Measurements from ENCODE around the gene AFF2.

The AFF2 gene

DNA sequence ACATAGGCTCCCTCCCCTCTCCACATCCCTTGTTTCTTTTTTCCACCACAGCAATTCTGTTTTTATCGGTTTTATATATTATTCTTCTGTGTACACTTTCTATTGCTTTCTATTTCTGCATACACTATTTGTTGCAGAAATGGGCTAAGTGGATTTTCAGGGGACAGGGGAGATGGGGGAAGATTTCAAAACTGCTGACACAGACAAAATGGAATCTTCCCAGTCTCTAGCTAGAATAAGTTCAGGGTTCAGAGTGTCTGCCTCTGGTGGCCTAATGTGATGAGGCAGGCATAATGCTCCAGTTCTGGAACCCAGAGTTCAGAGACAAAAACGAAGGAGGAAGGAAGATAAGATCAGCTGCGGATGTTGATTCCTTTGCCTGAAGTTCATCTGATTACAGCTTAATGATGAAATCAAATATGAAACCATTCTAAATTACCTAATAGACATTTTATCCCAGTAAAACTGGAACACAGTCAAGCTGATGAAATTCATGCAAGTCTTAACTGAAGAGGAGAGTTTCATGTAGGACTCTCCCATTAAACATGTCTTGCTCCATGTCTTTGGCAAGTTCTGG, 447.1 kb downstream of the AFF2 start:
- no peak for TF ChIP-seq TAF1 (IDR thresholded peaks at IDR 0.05; ENCODE audit: borderline replicate concordance, low read depth, low read length)
- TF ChIP-seq POLR2AphosphoS5 (IDR thresholded peaks at IDR 0.05; ENCODE audit: low read depth, low read length), result no peak
- TF ChIP-seq POLR2A (IDR thresholded peaks at IDR 0.05; ENCODE audit: low read depth, low read length), result no peak
- DNase-seq (ENCODE audit: insufficient read length) (no peak), FAIRE-seq (no peak)

- no peak for DNase-seq (ENCODE audit: insufficient read length)
- no peak for FAIRE-seq
- no peak for TF ChIP-seq POLR2A (IDR thresholded peaks at IDR 0.05; ENCODE audit: low read depth, low read length)
- TF ChIP-seq POLR2AphosphoS5 (IDR thresholded peaks at IDR 0.05; ENCODE audit: low read depth, low read length), result no peak
- TF ChIP-seq TAF1 (IDR thresholded peaks at IDR 0.05; ENCODE audit: borderline replicate concordance, low read depth, low read length), result no peak
Measured at GRCh38 chrX:148956352-148956751, 455.9 kb downstream of the AFF2 start.

DNA sequence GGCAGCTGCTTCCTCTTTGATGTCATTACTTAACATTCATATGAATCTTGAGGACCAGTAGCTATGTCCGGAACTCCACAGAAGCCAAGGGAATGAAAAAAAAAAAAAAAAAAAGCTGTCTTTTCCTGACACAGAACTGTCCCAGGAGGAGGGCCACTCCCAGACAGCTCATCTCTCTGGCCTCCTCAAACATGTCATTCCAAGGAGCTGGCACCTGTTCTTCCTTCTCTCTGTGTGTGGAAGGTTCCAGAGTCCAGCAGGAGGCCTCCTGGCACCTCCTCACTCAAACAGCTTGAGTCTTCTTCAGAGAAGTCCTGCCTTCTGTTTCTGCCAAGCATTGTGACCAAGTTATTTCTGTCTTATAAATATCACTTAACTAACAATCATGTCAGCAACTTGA, 458.5 kb downstream of the AFF2 start:
- DNase-seq (ENCODE audit: insufficient read length) (no peak), FAIRE-seq (no peak)
- TF ChIP-seq POLR2A (IDR thresholded peaks at IDR 0.05; ENCODE audit: low read depth, low read length), result no peak
- TF ChIP-seq POLR2AphosphoS5 (IDR thresholded peaks at IDR 0.05; ENCODE audit: low read depth, low read length), result no peak
- TF ChIP-seq TAF1 (IDR thresholded peaks at IDR 0.05; ENCODE audit: borderline replicate concordance, low read depth, low read length), result no peak

- no peak for DNase-seq (ENCODE audit: insufficient read length)
- FAIRE-seq, result no peak
- TF ChIP-seq TAF1 (IDR thresholded peaks at IDR 0.05; ENCODE audit: borderline replicate concordance, low read depth, low read length) (no peak), POLR2A (IDR thresholded peaks at IDR 0.05; ENCODE audit: low read depth, low read length) (no peak), POLR2AphosphoS5 (IDR thresholded peaks at IDR 0.05; ENCODE audit: low read depth, low read length) (no peak)
Measured at GRCh38 chrX:148960060-148960459, 459.6 kb downstream of the AFF2 start.

GRCh38 chrX:148961985-148962384, 461.6 kb downstream of the AFF2 start:
- DNase-seq (ENCODE audit: insufficient read length) (no peak), FAIRE-seq (no peak)
- TF ChIP-seq POLR2A (IDR thresholded peaks at IDR 0.05; ENCODE audit: low read depth, low read length) (no peak), POLR2AphosphoS5 (IDR thresholded peaks at IDR 0.05; ENCODE audit: low read depth, low read length) (no peak), TAF1 (IDR thresholded peaks at IDR 0.05; ENCODE audit: borderline replicate concordance, low read depth, low read length) (no peak)

DNA sequence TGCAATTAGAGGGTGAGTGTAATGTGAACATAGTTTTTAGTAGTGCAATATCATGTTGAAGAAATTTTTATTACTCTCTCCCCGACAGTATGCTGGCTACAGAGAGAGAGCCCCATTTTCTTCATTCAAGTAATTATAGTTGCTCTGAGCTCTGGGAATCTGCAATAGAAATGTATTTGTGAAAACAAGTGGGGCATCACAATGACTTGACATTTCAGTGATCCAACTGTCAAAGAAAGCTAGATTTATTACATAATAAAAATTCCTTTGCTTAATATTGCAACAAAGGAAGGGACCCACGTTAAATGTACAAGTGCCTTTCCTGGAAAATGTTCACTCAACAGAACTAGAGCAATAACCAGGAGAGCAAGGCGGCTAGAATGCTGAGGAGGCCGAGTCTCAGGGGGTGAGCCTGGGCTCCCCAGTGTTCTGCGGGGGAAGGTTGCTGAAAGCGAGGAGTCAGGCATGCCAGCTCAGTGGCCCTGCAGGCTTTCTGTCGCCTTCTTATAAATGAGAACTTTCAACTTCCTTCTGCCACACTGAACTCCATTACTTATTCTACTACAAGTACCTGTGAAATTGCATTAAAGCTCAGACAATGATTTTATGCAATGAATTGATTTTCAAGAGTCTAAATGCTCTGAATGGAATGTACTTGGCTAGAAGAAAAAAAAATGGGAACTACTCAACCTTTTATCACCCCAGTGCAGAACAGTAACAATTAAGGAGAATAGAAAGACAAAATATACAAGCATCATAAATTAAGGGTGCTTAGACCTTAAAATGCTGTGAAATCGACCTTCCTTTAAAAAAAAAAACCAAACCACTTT, 476.4 kb downstream of the AFF2 start:
- FAIRE-seq (no peak), DNase-seq (ENCODE audit: insufficient read length) (no peak)
- TF ChIP-seq POLR2A (IDR thresholded peaks at IDR 0.05; ENCODE audit: low read depth, low read length), result no peak

- FAIRE-seq (no peak), DNase-seq (ENCODE audit: insufficient read length) (no peak)
- no peak for TF ChIP-seq POLR2A (IDR thresholded peaks at IDR 0.05; ENCODE audit: low read depth, low read length)
- no peak for TF ChIP-seq POLR2AphosphoS5 (IDR thresholded peaks at IDR 0.05; ENCODE audit: low read depth, low read length)
- no peak for TF ChIP-seq TAF1 (IDR thresholded peaks at IDR 0.05; ENCODE audit: borderline replicate concordance, low read depth, low read length)
Measured at GRCh38 chrX:148979786-148980185, 479.4 kb downstream of the AFF2 start.

GRCh38 chrX:148984238-148984637, 483.8 kb downstream of the AFF2 start:
- no peak for TF ChIP-seq POLR2AphosphoS5 (IDR thresholded peaks at IDR 0.05; ENCODE audit: low read depth, low read length)
- TF ChIP-seq TAF1 (IDR thresholded peaks at IDR 0.05; ENCODE audit: borderline replicate concordance, low read depth, low read length), result no peak
- no peak for TF ChIP-seq POLR2A (IDR thresholded peaks at IDR 0.05; ENCODE audit: low read depth, low read length)
- DNase-seq (ENCODE audit: insufficient read length), result no peak
- peak; percentile 73 for FAIRE-seq

DNA sequence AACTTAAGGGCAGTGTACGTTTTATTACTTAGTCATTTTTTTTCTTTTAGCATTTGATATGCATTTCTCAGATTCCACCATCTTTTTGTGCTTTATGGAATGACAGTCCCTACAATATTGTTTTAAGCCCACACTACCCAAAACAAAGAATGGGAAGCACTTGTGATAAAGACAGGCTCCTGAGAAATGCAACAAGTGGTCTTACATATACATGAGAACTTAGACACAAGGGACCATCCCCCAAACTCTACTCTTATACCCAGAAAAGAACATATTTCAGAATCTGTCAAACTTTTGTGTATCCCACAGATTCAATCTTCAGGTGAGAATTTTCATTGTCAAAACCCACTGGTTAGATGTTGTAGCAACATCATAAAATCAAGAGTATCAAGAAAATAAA, 491.1 kb downstream of the AFF2 start:
- no peak for FAIRE-seq
- TF ChIP-seq POLR2AphosphoS5 (IDR thresholded peaks at IDR 0.05; ENCODE audit: low read depth, low read length) (no peak), TAF1 (IDR thresholded peaks at IDR 0.05; ENCODE audit: borderline replicate concordance, low read depth, low read length) (no peak), POLR2A (IDR thresholded peaks at IDR 0.05; ENCODE audit: low read depth, low read length) (no peak)
- DNase-seq (ENCODE audit: insufficient read length), result no peak

DNA sequence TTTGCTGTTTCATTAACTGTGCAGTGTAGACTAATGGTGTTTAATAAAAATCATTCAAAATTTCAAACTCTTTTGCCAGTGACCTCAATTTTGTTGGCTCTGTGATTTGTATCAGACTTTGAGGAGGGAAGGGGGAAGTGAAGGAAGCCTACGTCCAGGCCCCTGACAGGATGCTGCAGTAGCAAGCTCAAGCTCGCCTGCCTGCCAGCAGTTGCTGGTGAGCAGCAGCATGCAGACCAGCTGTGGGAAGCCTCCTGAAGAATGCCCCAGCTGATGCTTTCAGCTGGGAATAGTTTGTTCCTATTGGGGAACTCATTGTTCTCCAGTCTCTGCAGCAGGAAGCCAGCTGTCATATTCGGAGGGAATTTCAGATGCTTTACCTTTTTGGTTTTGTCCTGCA, 495.2 kb downstream of the AFF2 start:
- DNase-seq (ENCODE audit: insufficient read length) (no peak), FAIRE-seq (no peak)
- TF ChIP-seq TAF1 (IDR thresholded peaks at IDR 0.05; ENCODE audit: borderline replicate concordance, low read depth, low read length) (no peak), POLR2A (IDR thresholded peaks at IDR 0.05; ENCODE audit: low read depth, low read length) (no peak), POLR2AphosphoS5 (IDR thresholded peaks at IDR 0.05; ENCODE audit: low read depth, low read length) (no peak)

- no peak for FAIRE-seq
- TF ChIP-seq TAF1 (IDR thresholded peaks at IDR 0.05; ENCODE audit: borderline replicate concordance, low read depth, low read length) (no peak), POLR2A (IDR thresholded peaks at IDR 0.05; ENCODE audit: low read depth, low read length) (no peak), POLR2AphosphoS5 (IDR thresholded peaks at IDR 0.05; ENCODE audit: low read depth, low read length) (no peak)
- DNase-seq (ENCODE audit: insufficient read length), result no peak
Measured at GRCh38 chrX:149002320-149002719, 501.9 kb downstream of the AFF2 start.

Data from GM12892 (cell line).